GM18519 (cell line): ENCODE measurements around the gene PNLIPRP1.

ENCODE experiments used
- ATAC-seq: cut with Tn5 transposase; IDR thresholded peaks from one replicate; pipeline ENCODE4 v1.9.1; 2021; ENCODE audit warnings: mild to moderate bottlenecking, moderate library complexity; ENCODE audit not compliant: unreplicated experiment, low FRiP score

PNLIPRP1 gene

GRCh38 chr10:116629340-116629739 lies 38.6 kb downstream of the PNLIPRP1 start:
- no peak for ATAC-seq

DNA sequence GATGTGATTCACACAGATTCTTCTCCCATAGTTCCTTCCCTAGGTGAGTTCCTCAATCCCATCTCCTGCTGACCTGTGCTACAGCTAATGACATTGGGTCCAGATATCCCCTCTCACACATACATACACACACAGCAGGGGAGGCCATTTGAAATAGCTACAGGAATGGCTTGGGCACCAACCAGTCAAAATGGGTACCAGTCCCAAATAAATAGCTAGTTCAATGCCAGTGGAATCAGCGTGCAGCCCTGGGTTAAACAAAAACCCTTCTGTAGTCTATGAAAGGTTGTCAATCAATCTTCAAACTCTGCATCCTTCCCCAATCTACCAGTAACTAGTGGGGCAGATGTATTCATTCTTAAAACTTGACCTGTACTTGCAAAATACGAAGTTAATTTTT lies 39.3 kb downstream of the PNLIPRP1 start:
- no peak for ATAC-seq

DNA sequence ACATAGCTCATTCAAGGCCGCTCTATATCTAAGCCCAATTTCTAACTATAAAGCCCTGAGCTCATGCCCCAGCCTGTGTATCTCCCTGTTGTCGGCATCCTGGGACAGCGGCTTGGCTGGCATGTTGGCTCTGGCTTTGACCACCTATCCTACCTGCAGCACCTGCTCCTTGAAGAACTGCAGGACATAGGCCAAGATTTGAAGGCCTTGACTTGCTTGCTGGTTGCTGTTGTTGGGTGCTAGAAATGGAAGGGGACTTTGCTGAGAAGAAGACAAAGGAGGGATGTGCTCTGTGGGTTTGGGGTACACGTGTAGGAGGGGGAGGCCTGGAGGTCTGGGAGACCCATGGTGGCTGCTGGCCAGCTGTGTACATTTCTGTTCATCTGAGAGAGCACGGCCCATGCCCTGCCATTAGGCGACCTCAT lies 41.1 kb downstream of the PNLIPRP1 start:
- no peak for ATAC-seq

GRCh38 chr10:116632596-116633215 lies 41.9 kb downstream of the PNLIPRP1 start:
- ATAC-seq = no peak

DNA sequence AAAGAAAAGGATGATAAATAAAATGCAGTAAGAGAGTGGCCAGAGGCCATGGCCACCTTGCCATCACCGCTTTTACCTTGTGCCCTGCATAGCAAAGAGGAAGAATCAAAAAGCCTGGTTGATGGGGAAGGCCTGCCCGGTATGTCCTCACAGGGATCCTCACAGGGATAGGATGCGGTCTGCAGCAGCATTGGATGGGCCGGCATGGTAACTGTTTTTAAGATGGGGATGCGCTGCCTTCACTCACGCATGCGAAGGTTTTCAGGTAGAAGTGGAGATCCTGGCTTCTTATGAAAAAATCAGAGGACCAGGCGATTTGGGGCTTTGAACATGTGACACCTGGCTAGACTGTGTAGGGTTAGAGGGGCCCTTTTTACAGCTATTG lies 42.4 kb downstream of the PNLIPRP1 start:
- ATAC-seq = no peak

- no peak for ATAC-seq
These were observed 43.6 kb downstream of the PNLIPRP1 start for GRCh38 chr10:116634126-116634975.

DNA sequence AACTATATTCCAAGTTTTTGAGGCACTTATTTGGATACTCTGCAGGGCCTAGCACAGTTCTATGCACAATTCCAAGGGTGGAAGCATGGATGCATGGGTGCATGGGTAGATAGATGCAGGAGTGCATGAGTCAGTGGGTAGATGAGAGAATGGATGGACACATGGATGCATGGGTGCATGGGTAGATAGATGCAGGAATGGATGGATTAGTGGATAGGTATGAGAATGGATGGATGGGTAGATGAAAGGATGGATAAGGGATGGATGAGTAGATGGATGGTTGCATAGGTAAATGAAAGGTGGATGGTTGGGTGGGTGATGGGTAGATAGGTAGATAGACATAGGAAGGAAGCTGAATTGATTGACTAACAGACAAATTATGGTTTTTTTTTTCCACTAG lies 45.6 kb downstream of the PNLIPRP1 start:
- ATAC-seq = no peak

DNA sequence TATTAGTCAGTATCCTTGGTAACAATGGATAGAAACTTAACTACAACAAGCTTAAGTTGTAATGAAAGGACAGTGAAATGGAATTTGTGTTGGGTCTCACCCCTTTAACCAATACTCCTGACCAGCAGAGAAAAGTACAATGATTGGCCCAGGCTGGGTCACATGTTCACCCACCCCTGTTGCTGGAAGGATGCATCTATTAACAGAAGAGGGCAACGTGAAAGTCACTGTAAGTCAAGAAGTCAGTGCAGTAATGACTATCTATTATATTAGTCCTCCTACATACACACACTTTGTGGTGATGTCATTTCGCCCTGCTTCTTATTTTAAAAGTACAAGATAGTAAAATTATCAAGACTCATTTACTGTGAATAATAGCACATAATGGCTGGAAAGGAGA lies 46.2 kb downstream of the PNLIPRP1 start:
- ATAC-seq = no peak

DNA sequence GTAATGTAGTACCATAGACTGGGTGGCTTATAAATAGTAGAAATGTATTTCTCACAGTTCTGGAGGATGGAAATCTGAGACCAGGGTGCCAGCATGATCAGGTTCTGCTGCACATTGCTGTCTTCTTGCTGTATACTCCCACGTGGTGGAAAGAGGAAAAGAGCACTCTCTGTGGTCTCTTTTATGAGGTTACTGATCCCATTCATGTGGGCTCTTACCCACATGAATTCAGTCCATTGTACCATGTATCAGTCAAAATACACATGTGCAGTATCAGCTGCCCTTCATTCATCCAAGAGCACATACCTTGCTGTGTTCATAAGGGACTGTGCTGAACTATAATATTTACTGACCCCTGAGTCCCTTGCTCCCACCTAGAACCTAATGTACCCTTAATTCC lies 47.1 kb downstream of the PNLIPRP1 start:
- ATAC-seq = no peak

DNA sequence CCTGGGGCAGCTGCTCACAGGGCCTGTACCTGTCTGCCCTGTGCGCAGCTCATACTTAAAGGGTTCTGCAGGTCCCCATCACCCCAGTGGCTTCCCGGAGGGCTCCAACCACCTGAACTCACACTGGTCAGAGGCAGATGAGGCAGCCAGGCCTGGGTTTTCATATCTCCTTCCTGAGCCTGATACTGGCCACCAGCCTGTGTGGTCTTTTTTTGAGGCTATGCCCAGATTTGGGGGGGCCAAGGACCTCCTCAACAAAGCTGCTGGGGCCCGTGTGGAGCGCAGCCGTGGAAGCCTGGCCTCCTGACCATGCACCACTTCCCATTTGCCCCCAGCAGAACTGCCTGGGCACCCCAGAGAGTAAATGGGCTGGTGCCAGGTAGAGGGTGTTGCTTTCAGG lies 55.7 kb downstream of the PNLIPRP1 start:
- ATAC-seq = no peak

- no peak for ATAC-seq
These were observed 58.1 kb downstream of the PNLIPRP1 start for GRCh38 chr10:116648903-116649302.

DNA sequence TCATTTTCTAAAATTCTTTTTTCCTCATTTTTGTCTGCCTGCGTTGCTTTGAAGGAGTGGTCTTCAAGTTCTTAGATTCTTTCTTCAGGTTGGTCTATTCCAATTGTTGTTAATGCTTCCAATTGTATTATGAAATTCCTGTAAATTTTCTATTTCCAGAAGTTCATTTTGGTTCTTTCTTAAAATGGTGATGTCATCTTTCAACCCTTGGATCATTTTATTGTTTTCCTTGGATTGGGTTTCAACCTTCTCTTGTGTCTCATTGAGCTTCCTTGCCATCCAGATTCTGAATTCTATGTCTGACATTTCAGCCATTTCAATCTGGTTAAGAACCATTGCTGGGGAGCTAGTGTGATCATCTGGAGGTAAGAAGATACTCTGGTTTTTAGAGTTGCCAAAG lies 63.1 kb downstream of the PNLIPRP1 start:
- no peak for ATAC-seq

DNA sequence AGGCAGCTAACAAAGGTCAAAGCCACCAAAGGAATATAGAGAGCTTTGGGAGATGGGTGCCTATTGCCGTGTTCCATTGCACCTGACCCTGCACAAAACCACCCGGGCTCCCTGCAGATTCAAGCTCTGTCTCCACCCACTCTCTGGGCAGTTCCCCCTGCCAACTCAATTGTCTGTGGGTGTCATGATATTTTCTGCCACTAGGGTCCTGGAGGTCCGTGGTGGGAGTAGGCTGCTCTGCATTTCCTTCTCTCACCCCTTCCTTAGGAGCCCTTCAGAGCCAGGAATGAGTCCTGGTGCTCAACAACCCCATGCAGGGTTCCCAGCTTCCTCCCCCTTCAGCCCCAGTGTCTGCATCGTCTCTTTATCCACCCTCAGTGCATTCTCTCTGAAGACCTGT lies 64.1 kb downstream of the PNLIPRP1 start:
- no peak for ATAC-seq

DNA sequence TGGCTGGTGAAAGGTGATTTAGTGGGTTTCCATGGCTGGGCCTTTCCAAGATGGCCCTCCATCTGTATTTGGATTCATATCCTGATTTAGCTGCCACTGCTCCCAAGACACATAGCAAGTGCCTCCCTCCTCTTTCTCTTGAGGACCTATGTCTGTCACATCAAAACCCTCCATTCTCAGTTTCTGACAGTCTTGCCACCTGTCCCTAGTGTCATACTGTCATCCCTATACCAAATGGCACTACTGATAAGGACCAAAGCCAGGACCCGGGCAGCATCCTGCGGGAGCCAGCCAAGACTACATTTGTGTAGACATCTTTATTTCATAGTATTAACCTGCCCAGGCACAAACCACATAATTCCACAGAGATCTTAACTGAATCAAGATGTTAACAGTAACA lies 64.8 kb downstream of the PNLIPRP1 start:
- ATAC-seq = no peak

- no peak for ATAC-seq
These were observed 65.3 kb downstream of the PNLIPRP1 start for GRCh38 chr10:116656044-116656443.

GRCh38 chr10:116657863-116658551 lies 67.2 kb downstream of the PNLIPRP1 start:
- no peak for ATAC-seq
